GM12892 (cell line): Measurements from ENCODE around the gene DSCAML1.

Experiments
- POLR2A ChIP-seq: IDR thresholded peaks from 2 replicates; pipeline ENCODE4 v1.6.1; 2011; ENCODE audit warnings: low read depth, low read length, control low read depth
- POLR2AphosphoS5 ChIP-seq: IDR thresholded peaks from 2 replicates; pipeline ENCODE4 v1.6.1; 2011; ENCODE audit warnings: low read depth, low read length, control low read depth
- TAF1 ChIP-seq: IDR thresholded peaks from 2 replicates; pipeline ENCODE4 v1.6.1; 2011; ENCODE audit warnings: low read depth, mild to moderate bottlenecking, control low read depth, low read length, borderline replicate concordance

DNA sequence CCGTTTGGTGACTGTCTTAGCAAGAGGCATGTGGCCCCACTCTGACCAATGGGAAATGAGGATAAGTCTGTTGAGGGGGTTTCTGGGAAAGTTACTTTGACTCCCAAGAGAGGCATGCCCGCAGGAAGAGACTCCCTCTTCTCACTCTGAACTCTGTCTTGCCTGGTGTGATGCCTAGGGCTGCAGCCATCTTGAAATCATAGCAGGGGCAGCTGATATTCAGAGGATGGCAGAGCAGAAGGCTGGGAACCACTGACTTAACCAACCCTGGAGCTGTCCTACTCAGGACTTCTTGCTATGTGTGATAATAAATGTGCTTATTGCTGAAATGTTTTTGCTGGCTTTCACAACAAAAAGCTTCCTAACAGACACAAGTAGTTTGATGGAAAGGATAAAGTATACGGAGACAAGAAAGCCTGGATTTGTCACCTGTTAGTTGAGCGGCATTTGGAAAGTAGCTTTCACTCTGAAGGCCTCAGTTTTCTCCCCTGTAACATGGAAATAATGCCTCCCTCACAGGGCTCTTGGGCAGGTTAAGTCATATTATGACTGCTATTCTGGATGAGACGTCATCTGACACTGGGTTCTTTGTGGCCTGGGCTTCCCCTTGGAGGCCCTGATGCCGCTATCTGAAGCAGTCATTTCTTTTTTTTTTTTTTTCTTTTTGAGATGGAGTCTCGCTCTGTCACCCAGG lies 340.8 kb downstream of the DSCAML1 start:
- 0 out of 2 replicates have a peak, but pooled peaks have one; percentile 27 for TF ChIP-seq POLR2A
- 0 out of 2 replicates have a peak, but pooled peaks have one; percentile 37 for TF ChIP-seq POLR2AphosphoS5
- no peak for TF ChIP-seq TAF1
